SKM-1 treated with dmso at 0.1 percent for 144 hours (cell line): ENCODE data around the gene NYAP1.

Experiments used
- DNase-seq: peaks from one replicate; lab custom pipeline; 2025; ENCODE audit not compliant: unreplicated experiment; lab: John Stamatoyannopoulos, UW

NYAP1 gene

DNA sequence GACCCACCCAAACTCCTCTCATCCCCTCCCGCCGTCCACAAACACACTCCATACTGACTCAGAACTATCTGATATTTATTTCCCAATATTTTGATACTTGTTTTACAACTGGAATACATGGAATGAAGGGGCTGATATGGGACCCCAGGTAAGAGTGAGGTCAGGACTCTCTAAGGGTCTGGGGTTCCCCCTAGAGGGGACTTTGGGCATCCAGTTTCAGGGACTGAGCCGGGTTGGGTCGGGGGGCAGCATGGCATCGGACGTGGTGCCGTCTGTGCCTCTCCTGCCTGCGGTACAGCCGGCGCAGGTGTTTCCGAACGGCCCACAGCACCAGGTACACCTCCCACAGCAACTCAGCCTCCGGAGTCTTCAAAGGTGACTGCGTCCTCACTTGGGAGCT, 27.2 kb upstream of the NYAP1 start:
- no peak for DNase-seq

DNA sequence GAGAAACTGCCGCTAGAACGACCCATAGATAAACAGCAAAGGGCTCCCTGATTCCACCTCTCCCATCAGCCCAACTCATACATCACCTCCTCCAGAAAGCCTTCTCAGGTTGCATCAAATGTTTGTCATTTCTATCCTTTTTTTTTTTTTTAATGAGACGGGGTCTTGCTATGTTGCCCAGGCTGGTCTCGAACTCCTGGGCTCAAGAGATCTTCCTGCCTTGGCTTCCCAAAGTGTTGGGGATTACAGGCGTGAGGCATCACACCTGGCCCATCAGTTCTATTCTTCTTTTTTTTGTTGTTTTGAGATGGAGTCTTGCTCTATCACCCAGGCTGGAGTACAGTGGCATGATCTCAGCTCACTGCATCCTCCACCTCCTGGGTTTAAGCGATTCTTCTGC, 26.7 kb upstream of the NYAP1 start:
- no peak for DNase-seq

DNA sequence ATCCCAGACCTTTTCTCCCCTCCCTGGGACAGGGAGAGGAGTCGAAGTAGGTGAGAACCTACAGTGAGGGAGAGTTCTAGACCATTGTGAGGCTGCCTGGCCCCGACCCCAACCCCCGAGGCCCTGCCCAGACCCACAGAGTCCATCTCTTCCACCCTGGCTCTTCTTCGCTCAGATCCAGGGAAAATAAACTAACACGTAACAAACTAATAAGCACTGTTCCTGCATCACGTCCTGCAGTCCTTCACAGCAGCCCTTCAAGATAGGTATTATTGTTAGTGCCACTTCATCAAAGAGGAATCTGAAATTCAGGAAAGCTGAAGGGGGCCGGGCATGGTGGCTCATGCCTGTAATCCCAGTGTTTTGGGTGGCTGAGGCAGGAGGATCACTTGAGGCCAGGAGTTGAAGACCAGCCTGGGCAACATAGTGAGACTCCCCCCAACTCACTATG, 19.5 kb upstream of the NYAP1 start, which contains the start of gene SPACDR:
Gene SPACDR, minus strand, starts transcription at position 51 of the 451 bp plus-strand sequence. CDS start 235 bp downstream, outside the sequence.
- DNase-seq, result no peak

DNA sequence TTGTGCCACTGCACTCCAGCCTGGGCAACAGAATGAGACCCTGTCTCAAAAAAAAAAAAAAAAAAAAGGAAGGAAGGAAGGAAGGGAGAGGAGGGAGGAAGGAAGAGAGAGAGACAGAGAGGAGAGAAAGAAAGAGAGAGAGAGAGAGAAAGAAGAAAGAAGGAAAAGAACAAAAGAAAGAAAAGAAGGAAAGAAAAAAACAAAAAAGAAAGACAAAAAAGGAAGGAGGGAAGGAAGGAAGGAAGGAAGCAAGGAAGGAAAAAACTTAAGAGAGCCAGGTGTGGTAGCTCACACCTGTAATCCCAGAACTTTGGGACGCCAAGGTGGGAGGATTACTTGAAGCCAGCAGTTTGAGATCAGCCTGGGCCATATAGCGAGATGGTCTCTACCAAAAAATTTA, 18.9 kb upstream of the NYAP1 start:
- DNase-seq, result no peak

DNA sequence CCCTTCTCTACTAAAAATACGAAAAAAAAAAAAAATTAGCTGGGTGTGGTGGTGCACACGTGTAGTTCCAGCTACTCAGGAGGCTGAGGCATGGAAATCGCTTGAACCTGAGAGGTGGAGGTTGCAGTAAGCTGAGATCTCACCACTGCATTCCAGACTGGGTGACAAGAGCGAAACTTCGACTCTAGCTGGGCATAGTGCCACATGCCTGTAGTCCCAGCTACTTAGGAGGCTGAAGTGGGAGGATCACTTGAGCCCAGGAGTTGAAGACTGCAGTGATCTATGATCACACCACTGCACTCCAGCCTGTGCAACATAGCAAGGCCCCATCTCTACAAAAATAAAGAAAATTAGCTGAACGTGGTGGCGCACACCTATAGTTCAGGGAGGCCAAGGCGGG, 18.4 kb upstream of the NYAP1 start:
- no peak for DNase-seq

DNA sequence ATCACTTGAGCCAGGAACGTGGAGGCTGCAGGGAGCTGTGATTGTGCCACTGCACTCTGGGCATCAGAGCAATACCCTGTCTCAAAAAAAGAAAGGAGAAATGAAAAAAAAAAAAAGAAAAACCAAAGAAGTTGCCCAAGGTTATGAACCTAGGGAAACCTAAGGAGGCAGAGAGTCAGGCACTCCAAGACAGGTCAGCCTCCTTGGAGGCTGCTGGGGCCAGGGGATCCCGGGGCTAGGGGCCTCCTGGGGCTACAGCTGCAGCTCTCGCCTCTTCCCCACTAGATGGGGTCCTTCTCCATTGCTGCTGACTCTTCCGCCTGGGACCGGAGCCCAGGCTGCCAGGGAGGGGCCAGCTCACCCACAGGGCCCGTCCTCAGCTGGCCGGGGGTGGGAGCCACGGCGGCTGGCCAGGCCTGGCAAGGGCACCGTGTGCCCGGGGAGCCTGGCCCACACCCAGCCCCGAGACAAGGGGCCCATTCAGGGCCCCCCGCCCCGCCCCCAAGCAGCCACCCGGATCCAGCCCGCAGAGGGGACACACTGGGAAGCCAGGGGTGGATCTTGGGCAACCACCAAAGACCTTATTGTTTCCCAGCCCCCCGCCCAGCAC, 17.9 kb upstream of the NYAP1 start:
- no peak for DNase-seq

DNA sequence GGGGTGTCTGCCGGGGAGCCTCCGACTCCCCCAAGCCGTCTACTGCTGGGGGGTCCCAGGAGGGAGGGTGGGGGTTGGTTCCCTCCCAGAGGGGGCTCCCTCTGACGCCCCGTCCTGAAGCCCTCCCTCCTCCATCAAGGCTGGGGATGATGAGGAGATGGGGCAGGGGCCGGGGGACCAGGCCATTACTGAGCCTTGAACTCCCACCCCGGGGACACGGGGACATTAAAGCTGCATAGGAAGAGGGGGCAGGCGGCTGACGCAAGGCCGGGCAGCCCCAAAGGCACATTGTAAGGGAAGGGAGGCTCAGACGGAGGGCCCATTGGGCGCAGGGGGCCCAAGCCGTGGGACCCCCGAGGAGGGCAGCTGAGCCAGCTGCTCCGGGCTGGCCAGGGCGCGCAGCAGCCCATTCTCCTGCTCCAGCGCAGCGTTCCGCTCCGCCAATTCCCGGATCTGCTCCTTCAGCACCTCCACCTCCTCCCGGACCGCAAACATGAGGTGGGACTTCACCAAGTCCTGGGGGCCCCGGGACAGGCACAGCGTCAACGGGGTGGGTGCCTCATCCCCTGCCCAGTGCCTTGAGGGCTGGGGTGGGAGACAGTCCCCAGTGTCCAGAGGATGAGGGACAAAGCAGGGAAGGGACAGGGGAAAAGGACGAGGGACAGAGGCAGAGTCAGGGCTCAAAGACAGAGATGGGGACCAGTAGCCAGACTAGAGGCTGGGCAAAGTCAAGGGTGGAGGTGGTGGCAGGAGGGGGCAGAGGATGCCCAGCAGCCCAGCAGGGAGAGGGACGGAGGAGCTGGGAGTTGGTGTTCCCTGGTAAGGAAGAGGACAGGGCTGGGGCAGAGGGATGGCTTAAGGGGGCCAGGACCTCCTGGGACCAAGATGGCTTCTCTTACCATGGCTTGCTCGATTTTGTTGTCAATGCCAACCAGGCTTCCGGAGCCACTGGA, 16.8 kb upstream of the NYAP1 start:
- DNase-seq, result no peak

DNA sequence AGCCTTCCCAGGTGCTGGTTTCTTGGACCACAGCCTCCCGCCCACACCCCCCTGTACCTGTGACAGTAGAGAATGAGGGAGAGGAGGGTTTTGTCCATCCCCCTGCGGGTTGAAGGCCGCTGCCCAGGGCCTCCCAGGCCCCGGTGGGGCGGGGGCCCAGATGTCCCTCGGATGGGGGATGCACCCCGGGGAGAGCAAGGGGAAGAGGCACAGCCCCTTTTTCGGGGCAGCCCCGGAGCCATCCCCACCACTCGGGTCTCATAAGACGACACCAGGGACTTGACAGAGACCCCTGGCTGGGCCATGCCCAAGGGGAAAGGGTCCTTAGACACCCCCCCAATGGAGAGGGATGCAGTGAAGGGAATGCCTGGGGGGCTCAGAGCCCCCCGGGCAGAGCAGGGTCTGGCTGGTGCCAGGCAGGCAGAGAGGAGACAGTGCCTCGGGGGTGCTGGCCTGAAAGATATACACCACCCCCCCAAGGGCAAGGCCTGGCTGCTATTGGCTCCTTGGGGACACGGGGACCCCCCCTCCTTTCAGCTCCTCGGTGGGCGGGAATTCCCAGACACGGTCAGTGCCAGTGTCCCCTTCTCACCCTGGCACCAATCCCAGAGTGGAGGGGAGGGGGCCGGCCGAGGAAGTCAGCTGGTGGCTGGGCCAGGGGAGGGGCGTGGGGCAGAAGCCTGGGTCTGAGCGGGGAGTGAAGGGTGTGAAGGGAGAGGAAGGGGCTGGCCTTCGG, 15.9 kb upstream of the NYAP1 start:
- no peak for DNase-seq

DNA sequence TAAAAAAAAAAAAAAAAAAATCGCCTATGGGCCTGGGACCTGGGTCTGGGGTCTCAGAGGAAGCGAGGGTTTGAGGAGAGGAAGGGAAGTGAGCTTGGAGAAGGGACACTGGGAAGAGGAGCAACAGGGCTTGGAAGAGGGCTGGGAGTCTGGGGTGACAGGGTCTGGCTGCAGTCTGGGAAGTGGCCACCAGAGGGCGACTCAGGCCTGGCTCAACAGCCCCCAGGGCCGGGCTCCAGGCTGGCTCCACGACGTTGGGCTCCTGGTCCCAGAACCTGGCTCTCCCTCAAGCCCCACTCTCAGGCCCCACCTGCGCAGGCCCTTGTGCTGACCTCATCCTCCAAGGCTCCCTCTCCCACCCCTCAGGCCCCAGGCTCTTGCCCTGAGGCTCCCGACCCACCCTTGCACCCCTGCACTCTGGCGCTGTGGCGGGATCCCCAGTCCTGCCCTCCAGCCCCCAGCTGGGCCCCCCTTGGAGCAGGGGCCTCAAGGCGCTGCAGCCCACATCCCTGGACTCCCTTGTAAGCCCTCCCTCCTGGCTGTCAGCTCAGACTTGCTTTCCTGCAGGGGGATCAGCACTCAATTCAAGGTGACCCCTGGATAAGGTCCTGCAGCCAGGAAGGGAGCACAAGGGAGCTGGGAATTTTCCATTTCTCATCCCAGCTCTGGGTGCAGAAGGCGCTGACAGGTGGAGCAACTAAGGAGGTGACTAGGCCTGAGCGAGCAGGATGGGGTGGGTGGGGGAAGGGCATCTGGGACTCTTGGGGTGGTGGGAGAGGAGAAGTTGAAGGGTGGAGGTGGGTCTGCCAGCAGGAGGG, 14.3 kb upstream of the NYAP1 start:
- peak; percentile 61 for DNase-seq

DNA sequence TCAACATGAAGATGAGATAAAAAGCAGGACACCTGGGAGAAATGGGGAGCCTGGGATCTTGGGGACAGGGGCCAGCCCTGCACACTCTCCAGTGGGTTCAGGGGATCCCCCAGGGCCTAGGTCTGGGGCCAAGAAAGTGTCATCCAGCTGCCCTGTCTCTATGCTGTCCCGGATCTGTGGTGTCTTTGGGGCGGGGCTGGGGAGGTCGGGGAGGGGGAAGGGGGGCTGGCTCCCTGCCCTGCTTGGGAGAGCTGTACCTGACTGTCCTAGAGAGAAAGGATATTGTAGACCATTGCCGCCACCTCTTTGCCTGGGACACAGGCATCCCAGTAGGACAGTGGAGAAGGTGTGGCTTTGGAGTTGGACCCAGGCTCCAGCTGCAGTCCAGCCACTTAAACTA, 12.7 kb upstream of the NYAP1 start:
- no peak for DNase-seq

DNA sequence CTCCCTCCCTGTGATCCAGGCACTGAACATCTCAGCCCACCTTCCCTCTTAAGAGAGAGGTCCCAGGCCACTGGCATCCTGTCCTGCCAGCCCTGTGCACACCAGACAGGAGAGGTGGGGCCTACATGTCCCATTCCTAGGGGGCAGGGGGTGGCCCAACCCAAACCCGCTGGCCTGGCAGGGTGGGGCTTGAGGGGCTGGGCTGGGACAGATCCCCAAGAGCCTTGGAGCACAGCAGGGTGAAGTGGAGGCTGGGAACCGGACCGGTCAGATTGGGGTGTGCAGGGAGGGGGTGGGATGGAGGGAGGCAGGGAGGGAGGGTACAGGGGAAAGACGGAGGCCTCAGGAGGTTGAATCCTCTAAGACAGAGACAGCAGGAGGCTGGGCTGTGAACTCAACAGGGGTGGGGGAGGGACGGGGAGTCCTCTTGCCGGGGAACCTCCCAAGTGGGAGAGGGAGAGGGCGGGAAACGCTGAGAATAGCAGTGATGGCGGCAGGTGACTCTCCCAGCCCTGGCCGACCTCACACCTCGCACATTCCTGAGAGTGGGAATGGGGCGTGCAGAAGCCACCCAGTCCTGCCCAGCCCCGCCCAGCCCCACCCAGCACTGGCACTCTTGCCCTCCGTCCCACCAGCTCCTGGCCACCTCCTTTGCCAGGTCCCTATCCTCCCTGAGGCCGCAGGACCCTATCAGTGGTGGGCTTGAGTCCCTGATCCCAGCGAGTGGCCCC, 11.4 kb upstream of the NYAP1 start:
- no peak for DNase-seq

DNA sequence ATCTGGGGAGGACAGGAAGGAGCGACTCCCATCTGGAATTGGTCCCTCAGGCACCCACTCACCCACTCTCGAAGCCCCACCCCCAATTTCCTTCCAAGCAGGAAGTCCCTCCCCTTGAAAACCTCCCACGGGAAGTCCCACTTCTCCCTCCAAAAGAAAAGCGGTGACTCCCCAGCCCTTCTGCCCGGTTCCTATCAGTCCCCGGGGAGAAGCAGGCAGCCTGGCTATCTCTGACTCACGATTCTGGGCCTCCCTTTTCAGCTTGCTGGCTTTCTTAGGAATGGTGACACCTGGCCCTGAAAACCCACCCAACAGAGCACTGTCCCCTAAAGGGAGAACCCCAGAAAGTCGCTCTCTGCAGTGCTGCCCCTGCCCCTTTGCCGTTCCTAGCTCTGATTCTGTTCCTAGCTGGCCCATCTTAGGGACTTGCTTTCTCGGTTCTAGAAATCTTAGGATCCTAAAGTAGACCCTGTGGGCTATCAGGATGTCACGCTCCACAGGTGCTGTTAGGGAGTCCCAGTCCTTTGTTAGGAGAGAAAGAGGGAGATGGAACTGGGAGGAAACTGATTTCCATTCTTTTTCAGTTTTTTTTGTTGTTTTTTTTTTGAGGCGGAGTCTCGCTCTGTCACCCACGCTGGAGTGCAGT, 10.8 kb upstream of the NYAP1 start:
- DNase-seq, result no peak

DNA sequence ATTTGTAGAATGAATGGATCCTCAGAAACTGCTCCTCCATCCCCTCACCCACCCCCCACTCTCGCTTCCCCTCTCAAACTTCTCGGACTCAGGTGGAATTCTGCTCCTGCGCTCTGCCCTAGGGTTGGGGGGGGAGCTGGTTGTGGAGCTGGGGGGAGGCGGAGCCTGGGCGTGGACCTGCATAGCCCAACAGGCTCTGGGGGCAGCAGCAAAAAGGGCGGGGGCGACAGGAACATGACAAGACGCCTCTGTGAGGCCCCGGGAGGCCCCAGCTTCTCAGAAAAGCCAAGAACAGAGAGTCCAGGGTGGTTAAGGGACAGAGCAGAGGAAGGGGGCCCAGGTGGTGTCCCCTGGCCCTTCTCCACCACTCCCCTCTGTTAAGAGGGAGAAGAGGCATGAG, 8.2 kb upstream of the NYAP1 start:
- DNase-seq, result no peak

DNA sequence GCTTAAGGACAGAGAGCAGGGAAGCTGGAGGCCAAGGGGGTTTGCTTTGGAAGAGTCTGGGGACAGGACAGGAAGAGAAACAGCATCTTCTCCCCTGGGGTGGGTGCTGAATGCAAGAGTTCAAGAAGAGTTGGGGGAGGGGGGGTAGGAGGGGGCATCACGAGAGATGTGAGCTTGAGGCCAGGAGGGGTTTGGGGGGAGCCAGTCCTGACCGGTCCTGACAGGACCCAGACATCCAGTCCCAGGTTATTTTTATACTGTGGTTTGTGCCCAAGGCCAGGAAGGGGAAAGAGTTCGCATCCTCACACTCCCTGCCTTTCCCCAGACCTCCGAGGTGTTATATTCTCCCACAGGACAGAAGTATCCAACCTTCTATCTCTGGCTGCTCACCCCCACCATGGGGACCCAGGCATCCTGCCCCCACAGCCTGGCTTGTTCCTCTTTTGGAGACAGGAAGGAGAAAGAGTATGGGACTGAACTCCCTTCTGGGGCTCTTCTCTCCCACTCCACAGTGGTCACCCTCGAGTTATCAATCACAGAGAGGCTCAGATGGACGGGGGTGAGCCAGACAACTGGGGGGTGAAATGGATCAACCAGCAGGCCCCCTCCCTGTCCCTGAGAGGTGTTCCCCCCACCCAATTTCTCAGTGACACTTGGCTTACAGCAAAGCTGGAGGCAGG, 7.5 kb upstream of the NYAP1 start:
- DNase-seq, result no peak

DNA sequence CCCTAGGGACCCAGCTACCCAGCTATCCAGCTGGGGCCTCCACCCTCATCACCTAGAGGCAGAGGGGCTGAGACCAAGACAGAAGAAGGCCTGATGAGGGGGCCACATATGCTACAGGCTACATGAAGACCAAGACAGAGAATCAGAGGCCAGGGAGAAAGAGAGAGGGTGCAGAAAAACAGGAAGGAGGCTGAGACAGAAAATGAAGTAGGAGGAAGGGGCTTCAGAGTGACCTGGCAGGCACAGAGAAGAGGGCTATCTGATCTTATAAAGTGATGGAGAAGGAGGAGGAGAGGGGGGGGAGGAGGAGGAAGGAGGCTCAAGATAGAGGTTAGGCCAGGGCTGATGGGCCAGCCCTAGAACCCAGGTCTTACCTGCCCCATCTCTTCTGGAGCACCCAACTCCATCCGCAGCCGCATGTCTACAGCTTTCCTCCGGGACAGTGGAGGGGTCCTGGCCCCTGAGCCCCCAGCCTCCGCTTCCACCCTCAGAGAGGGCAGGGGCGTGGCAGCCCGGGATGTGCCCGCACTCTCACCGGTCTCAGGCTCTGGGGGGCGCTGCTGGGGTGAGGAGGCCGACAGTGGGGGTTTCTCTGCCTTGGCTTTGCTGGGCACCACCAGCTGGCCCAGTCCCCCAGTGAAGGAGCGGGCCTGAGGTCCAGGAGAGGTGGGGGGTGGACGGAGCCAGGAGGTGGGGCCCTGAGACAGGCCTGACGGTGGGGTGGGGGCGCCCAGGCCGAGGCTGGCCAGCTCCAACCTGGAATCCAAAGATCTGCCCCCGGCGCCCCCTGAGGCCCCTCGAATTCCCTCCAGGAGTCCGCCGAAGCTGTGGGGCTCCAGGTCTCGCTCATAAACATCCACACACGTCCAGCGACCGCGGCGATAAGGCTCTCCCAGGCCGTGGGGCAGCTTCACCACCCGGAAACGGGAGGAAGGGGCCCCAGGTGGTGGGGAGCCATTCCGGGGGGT, 6.5 kb upstream of the NYAP1 start:
- DNase-seq, result no peak

DNA sequence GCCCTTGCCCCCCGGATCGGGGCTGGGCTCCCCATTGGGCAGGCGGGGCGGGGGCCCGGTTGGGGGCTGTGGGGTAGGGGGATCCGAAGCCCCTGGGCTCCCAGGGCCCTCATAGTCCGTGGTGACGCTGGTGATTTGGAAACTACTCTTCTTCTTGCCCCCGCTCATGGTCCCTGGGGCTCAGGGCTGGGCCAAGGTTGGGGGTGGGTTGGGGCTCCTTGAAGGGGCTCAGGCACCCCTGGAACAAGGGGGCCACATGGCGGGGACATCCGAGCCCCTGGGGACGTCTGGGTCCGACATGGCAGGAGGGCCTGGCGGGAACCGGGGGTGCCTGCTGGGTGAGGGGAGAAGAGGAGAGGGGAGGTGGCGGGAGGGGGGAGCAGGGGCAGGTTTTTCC, 5.9 kb upstream of the NYAP1 start:
- no peak for DNase-seq

DNA sequence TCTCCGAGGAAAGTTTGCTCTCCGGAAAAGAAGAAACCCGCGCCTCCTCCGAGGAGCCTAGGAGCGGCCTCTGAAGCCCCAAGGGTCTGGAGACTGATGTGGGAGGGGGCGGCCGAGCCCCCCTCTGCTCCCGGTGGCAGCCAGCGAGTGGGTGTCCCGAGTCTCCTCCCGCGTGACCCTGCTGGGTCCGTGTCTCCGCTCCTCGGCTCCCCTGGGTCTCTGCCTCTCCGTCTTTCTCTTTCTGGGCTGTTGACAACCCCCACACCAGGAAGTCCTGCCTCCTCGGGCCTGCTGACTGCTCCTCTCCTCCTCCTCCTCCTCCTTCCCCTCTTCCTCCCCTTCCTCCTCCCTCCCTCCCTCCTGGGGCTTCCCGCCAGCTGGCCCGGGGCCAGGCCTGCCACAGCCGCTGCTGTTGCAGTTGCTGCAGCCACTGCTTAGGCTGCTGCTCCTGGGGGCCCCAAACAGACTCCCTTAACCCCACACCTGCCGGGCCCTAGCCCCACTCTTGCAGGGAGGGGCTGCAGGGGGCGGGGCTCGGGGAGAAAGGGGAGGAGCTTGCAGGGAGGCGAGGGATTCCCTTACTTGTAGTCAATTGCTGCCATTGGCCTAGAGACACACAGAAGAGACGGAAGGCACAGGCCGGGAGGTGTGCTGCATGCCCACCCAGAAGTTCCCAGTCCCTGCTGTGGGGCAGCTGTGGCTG, 4.6 kb upstream of the NYAP1 start, which contains the start of gene TSC22D4:
Gene TSC22D4, minus strand, starts transcription at position 257 of the 703 bp plus-strand sequence. CDS start 1,176 bp downstream, outside the sequence.
- peak; percentile 98 for DNase-seq
